Fibroblast of the aortic adventitia (primary cell): Measurements from ENCODE around the gene YES1. TPM values are rescaled to one million over a fixed set of nuclear protein-coding genes. Genes with fewer than 3 reads are reported as not detected.
"Not testable (repeated sequence)": the region's sequence is repeated elsewhere in the genome, so short reads cannot be mapped to it uniquely, and the experiment has no call there.

Experiments
- DNase-seq: peaks from one replicate; pipeline ENCODE4 v3.0.0-alpha.2; 2010; ENCODE audit warnings: low read depth
- H3K4me3 ChIP-seq: 2 replicates; pipeline ENCODE4 v1.5.1; 2011; ENCODE audit warnings: low read depth, mild to moderate bottlenecking, control low read depth, low read length, moderate library complexity
- total RNA-seq: library from RNA; depleted of rRNA; stranded (reverse); fragments of >200 nt; gene quantifications from 2 replicates; pipeline ENCODE4 v1.2.3, GENCODE V29; 2012; ENCODE audit warnings: low replicate concordance
- TF ChIP-seq, protein P1 (sequence below): IDR thresholded peaks from 2 replicates; pipeline ENCODE4 v1.5.1; 2011; ENCODE audit warnings: mild to moderate bottlenecking, low read length, control low read depth, inconsistent platforms; ENCODE audit not compliant: insufficient read depth

YES1 gene
- total RNA-seq, 1 donor: 156 TPM

DNA sequence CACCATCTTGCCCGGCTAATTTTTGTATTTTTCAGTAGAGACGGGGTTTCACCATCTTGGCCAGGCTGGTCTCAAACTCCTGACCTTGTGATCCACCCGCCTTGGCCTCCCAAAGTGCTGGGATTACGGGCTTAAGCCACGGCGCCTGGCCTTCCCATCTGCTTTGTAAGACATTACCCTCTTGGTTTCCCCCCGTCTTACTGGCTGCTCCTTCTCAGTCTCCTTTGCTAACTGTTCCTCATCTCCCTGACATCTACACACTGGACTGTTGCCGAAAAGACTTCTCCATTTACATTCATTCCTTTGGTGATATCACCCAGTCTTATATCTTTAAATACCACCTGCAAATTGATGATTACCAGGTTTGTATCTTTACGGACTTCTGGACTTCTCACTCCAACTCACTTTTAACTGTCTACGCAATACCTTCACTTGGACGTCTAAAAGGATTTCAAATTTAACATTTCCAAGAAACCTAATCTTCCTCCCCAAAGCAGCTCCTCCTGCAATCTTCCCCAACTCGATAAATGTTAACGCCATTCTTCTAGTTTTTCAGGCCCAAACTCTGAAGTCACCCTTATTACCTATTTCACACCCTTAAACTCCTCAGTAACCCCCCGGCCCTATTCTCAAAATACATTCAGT lies 37.9 kb downstream of the YES1 start:
- TF ChIP-seq, protein P1, sequence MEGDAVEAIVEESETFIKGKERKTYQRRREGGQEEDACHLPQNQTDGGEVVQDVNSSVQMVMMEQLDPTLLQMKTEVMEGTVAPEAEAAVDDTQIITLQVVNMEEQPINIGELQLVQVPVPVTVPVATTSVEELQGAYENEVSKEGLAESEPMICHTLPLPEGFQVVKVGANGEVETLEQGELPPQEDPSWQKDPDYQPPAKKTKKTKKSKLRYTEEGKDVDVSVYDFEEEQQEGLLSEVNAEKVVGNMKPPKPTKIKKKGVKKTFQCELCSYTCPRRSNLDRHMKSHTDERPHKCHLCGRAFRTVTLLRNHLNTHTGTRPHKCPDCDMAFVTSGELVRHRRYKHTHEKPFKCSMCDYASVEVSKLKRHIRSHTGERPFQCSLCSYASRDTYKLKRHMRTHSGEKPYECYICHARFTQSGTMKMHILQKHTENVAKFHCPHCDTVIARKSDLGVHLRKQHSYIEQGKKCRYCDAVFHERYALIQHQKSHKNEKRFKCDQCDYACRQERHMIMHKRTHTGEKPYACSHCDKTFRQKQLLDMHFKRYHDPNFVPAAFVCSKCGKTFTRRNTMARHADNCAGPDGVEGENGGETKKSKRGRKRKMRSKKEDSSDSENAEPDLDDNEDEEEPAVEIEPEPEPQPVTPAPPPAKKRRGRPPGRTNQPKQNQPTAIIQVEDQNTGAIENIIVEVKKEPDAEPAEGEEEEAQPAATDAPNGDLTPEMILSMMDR: no peak
- H3K4me3 ChIP-seq: no peak overlapping the region
- DNase-seq: no peak

DNA sequence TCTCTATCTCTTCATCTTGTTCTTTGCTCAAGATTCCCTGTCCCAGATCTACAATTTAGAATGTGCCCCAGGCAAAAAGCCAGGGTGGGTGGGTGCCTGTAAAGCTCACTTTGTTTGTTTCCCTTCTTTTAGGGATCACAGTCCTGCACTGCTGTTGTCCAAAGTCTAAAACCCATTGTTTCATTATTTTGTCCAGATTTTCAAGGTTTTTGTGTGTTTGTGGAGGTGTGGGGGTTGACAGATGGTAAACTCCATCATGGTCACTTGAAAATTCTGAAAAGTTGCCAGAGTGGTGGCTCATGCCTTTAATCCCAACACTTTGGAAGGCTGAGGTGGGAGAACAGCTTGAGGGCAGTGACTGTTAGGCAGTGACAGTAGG lies 41.5 kb downstream of the YES1 start:
- no peak overlapping the region for H3K4me3 ChIP-seq
- no peak for DNase-seq
- TF ChIP-seq, protein P1: no peak

DNA sequence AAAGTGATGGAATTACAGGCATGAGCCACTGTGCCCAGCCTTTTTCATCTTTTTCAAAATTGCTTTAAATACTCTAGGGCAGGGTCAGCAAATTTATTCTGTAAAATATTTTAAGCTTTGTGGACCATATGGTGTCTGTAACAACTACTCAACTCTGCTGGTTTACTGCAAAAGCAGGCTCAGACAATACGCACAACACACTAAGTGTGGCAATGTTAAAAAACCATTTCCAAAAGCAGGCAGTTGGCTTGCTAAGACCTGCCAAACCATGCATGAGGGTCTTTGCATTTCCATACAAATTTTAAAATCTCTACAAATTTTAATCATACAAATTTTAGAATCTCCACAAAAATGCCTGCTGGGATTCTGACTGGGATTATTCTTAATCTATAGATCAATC lies 44.1 kb downstream of the YES1 start:
- TF ChIP-seq, protein P1: no peak
- DNase-seq: no peak
- H3K4me3 ChIP-seq: no peak overlapping the region

DNA sequence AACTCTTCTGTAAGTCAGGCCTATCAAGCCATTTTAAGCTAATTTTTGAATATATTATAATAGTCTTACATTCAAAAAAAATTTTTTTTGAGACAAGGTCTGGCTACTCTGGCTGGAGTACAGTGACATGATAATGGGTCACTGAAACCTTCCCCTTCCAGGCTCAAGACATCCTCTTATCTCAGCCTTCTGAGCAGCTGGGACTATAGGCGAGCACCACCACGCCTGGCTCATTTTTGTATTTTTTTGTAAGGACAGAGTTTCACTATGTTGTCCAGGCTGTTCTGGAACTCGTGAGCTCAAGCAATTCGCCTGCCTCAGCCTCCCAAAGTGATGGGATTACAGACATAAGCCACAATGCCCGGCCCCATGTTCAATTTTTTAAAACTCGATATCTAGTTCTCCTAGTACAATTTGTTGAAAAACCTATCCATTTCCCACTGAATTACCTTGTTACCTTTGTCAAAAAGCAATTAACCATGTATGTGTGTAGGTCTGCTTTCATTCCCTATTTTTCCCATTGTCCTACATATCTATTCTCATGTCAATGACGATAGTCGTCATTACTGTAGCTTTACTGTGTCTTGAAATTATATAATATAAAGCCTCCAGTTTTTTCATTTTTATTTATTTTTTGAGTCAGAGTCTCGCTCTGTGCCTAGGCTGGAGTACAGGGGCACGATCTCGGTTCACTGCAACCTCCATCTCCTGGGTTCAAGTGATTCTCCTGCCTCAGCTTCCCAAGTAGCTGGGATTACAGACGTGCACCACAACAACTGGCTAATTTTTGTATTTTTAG lies 44.8 kb downstream of the YES1 start:
- no peak for DNase-seq
- no peak overlapping the region for H3K4me3 ChIP-seq
- TF ChIP-seq, protein P1: no peak

DNA sequence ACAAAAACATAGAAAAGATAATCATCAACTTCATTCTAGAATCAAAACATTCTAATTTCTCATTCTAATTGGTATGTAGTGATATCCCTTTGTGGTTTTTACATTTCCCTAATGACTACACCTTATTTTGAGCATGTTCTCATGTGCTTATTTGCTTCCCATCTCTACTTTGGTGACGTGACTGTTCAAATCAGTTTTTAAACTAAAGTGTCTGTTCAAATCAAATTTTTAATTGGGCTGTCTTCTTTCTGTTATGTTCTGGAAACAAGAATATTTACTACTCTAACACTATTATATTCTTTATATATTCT lies 45.5 kb downstream of the YES1 start:
- H3K4me3 ChIP-seq: no peak overlapping the region
- TF ChIP-seq, protein P1: no peak
- no peak for DNase-seq

DNA sequence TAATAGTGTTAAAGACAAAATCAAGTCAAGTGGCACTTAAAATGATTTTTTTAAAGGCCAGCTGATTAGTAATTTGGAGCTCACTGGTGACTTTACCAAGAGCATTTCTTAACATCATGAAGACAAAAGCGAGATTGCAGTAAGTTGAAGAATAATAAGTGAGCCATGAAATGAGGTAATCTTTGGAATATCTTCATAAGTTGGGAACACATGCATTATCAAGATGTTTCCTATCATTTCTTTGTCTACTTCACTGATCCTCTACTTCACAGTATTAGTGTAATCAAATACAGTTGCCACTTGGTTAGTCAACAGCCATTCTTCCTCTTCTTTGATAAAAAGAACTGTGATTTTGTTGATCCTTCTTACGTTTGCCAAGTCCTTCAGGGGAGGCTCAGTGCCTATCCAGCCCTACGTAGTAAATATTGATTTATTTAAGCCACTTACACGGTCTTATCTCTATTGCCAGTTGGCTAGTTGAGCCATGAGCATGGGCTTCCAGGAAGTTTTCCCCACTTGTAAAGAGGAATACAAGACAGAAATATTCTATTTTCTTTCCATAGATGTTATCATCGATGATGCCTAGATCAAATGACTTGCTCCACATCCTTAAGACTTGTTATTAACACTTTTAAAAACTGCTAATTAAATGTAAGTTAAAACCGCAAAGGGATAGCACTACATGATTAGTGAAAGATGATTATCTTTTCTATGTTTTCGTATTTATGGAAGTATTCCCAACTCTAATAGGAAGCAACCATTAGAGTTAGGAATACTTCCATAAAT lies 46.1 kb downstream of the YES1 start:
- no peak overlapping the region for H3K4me3 ChIP-seq
- TF ChIP-seq, protein P1: no peak
- peak; percentile 35 for DNase-seq

DNA sequence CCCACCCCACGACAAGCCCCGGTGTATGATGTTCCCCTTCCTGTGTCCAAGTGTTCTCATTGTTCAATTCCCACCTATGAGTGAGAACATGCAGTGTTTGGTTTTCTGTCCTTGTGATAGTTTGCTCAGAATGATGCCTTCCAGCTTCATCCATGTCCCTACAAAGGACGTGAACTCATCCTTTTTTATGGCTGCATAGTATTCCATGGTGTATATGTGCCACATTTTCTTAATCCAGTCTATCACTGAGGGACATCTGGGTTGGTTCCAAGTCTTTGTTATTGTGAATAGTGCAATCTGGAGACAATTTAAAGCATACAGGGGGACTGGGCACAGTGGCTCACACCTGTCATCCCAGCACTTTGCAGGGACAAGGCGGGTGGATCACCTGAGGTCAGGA lies 52.2 kb downstream of the YES1 start:
- not testable (repeated sequence) for DNase-seq, H3K4me3 ChIP-seq
